GM12872 (cell line): ENCODE results near the gene ENO1.

ENCODE experiments used
- CTCF ChIP-seq: IDR thresholded peaks from 3 replicates; pipeline ENCODE4 v1.5.1; 2011; ENCODE audit warnings: low read depth, mild to moderate bottlenecking, low read length, moderate library complexity; ENCODE audit not compliant: insufficient read depth

ENO1 gene

GRCh38 chr1:8867878-8868567 is 10.5 kb downstream of the ENO1 start:
- TF ChIP-seq CTCF, result no peak

GRCh38 chr1:8866792-8867415 is 11.6 kb downstream of the ENO1 start:
- TF ChIP-seq CTCF, result no peak

GRCh38 chr1:8866173-8866791 is 12.2 kb downstream of the ENO1 start:
- TF ChIP-seq CTCF, result no peak

GRCh38 chr1:8864713-8865344 is 13.7 kb downstream of the ENO1 start:
- no peak for TF ChIP-seq CTCF

GRCh38 chr1:8863794-8864233 is 14.7 kb downstream of the ENO1 start:
- TF ChIP-seq CTCF, result no peak

GRCh38 chr1:8863138-8863537 is 15.3 kb downstream of the ENO1 start:
- no peak for TF ChIP-seq CTCF

- peak; percentile 78 for TF ChIP-seq CTCF
These were observed 16.0 kb downstream of the ENO1 start for GRCh38 chr1:8862528-8862927.
